SK-N-SH (cell line): Measurements from ENCODE around the gene SNAI1. TPM values are rescaled to one million over a fixed set of nuclear protein-coding genes. Genes with fewer than 3 reads are reported as not detected.
"Not testable (repeated sequence)": the region's sequence is repeated elsewhere in the genome, so short reads cannot be mapped to it uniquely, and the experiment has no call there.

Experiments used
- CTCF ChIA-PET: fragments of 300-600, 350-600 bp; formaldehyde crosslinking; extraction: SDS; loops from one replicate; lab custom pipeline; 2021; lab: Yijun Ruan, JAX
- POLR2A ChIA-PET: fragments of 350-600 bp; sonication (Branson Sonifier 250); formaldehyde crosslinking; extraction: SDS; loops from one replicate; lab custom pipeline; 2020; ENCODE audit warnings: antibody characterized with exemption, inconsistent platforms; lab: Yijun Ruan, JAX
- DNase-seq: peaks from one replicate; pipeline ENCODE4 v3.0.0; 2012
- H2AFZ ChIP-seq: fragments of 200-600 bp; sonication (generic); 2 replicates; pipeline ENCODE4 v1.8.1; 2016; ENCODE audit warnings: antibody characterized with exemption, mild to moderate bottlenecking, low read depth
- H3F3A ChIP-seq: fragments of 200-600 bp; sonication (generic); replicated peaks from 2 replicates; pipeline ENCODE3; 2016; ENCODE audit warnings: antibody characterized with exemption, mild to moderate bottlenecking; ENCODE audit not compliant: insufficient read depth
- H3K27ac ChIP-seq, 2 experiments: fragments of 200-500 bp in 1 of 2; fragments of 200-600 bp in 1 of 2; sonication (Bioruptor generic) in 1 of 2; sonication (generic), shearing (Covaris generic) in 1 of 2; 2 replicates each; pipeline versions ENCODE4 v1.5.1 to v1.6.1; 2014 to 2016; ENCODE audit warnings: low read depth in 2 of 2, inconsistent platforms in 1 of 2, low read length in 1 of 2, mild to moderate bottlenecking in 1 of 2, mixed read lengths in 1 of 2
- H3K27me3 ChIP-seq: fragments of 200-600 bp; sonication (generic), shearing (Covaris generic); 2 replicates; pipeline ENCODE4 v1.6.1; 2016; ENCODE audit warnings: mixed run types; ENCODE audit not compliant: insufficient read depth
- H3K36me3 ChIP-seq, 2 experiments: fragments of 200-500 bp in 1 of 2; fragments of 200-600 bp in 1 of 2; sonication (Bioruptor generic) in 1 of 2; sonication (generic) in 1 of 2; replicated peaks in 1 of 2; 2 replicates each; pipeline versions ENCODE3 to v1.5.1; 2014 to 2016; ENCODE audit warnings: low read length in 1 of 2, mild to moderate bottlenecking in 1 of 2; ENCODE audit not compliant: insufficient read depth in 2 of 2, control insufficient read depth in 1 of 2
- H3K4me1 ChIP-seq, 2 experiments: fragments of 200-500 bp in 1 of 2; fragments of 200-600 bp in 1 of 2; sonication (Bioruptor generic) in 1 of 2; sonication (generic), shearing (Covaris generic) in 1 of 2; 2 replicates each; pipeline versions ENCODE4 v1.5.1 to v1.6.1; 2014 to 2016; ENCODE audit warnings: low read depth in 1 of 2, low read length in 1 of 2, mixed run types in 1 of 2; ENCODE audit not compliant: insufficient read depth in 2 of 2, control insufficient read depth in 1 of 2
- H3K4me2 ChIP-seq: fragments of 200-600 bp; sonication (generic), shearing (Covaris generic); 2 replicates; pipeline ENCODE4 v1.6.1; 2017; ENCODE audit warnings: mixed run types
- H3K4me3 ChIP-seq, 2 experiments: fragments of 200-500 bp in 1 of 2; fragments of 200-600 bp in 1 of 2; sonication (Bioruptor generic) in 1 of 2; sonication (generic), shearing (Covaris generic) in 1 of 2; 2 replicates each; pipeline versions ENCODE4 v1.5.1 to v1.8.1; 2014 to 2016; ENCODE audit warnings: low read depth in 2 of 2, inconsistent platforms in 1 of 2, low read length in 1 of 2, mild to moderate bottlenecking in 1 of 2, mixed read lengths in 1 of 2, moderate library complexity in 1 of 2
- H3K79me2 ChIP-seq: fragments of 200-600 bp; sonication (generic); 2 replicates; pipeline ENCODE4 v1.8.1; 2017; ENCODE audit warnings: mild to moderate bottlenecking; ENCODE audit not compliant: insufficient read depth
- H3K9ac ChIP-seq: fragments of 200-600 bp; sonication (generic); 2 replicates; pipeline ENCODE4 v1.6.1; 2017; ENCODE audit warnings: mixed run types
- H3K9me2 ChIP-seq: fragments of 200-600 bp; sonication (generic); 2 replicates; pipeline ENCODE4 v1.6.1; 2017; ENCODE audit warnings: mixed run types
- H3K9me3 ChIP-seq: fragments of 200-600 bp; sonication (generic); 2 replicates; pipeline ENCODE4 v1.6.1; 2017; ENCODE audit warnings: mixed run types, mild to moderate bottlenecking, moderate library complexity
- H4K20me1 ChIP-seq: fragments of 200-600 bp; sonication (generic); 2 replicates; pipeline ENCODE4 v1.6.1; 2017; ENCODE audit warnings: mild to moderate bottlenecking, mixed run types; ENCODE audit not compliant: insufficient read depth
- ELF1 ChIP-seq: IDR thresholded peaks from 2 replicates; pipeline ENCODE4 v1.4.0; 2012
- MAX ChIP-seq: IDR thresholded peaks from 2 replicates; pipeline ENCODE4 v1.4.0; 2012; ENCODE audit warnings: low read depth
- WGBS: methylation state at CpG from one replicate; pipeline ENCODE4 v1.1.6; 2017; ENCODE audit warnings: low lambda C conversion rate; 5-methylcytosine and 5-hydroxymethylcytosine counted together
- polyA plus RNA-seq, 3 experiments: library from polyadenylated mRNA; depleted of rRNA; stranded (reverse); fragments of >200 nt; gene quantifications; 2 replicates each; pipeline ENCODE4 v1.2.3, GENCODE V29; 2012
- TF ChIP-seq, protein P1 (sequence below): IDR thresholded peaks from 2 replicates; pipeline ENCODE4 v1.4.0; 2012; ENCODE audit warnings: low read depth, borderline replicate concordance

The SNAI1 gene
- polyA plus RNA-seq, 1 of the 3 experiments (the other 2 are of a cell fraction): 6.2 TPM

DNA sequence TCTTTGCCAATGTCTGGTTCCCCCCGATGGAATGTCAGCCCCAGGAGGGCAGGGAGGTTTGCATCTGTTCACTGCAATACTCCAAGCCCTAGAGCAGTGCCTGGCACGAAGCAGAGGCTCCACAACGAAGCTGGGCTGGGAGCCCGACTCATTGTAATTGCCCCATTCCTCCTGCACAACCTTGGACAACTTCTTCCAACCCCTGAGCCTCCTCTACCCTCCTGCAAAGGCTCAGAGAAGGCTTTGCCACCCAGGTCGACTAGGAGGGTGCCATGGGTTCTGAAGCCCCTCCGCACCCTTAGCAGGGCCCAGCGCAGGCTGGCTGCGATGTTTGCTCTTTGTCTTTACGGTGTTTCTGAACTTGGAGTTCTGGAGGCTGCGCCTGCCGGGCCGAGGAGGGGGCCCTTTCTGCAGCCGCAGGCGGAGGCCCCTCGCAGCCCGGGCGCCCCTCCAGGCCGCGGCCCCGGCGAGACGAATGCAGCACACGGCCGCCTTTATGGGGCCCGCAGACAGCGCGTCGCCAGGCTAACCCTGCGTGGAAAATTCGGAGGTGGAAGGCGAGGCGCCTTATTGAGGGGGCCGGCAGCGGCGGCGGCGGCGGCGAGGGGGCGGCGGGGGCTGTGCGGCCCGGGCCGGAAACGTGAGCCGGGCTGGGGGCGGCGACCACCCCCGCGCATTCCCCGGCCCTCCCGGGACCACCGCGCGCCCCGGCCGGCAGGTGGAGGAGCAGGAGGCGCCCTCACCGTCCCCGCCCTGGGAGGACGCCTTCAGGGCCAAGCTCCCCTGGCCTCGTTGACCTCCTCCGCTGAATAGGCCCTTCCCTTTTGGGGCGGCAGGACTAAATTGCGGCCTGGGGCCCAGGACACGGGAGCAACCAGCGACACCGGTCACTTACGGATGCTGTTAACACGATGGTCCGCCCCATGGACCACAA, 27.0 kb downstream of the SNAI1 start:
- Histone ChIP-seq H4K20me1 (no peaks in the 10 kb centered on the region), H3F3A (no peaks in the 10 kb centered on the region), H3K27ac (no peak overlapping the region), H3K4me2 (no peak overlapping the region), H3K27me3 (no peaks in the 10 kb centered on the region), H3K9me3 (no peaks in the 10 kb centered on the region), H3K9ac (no peak overlapping the region), H3K4me1 (peaks cover 0 to 13% of the 10 kb centered on the region in 2 experiments; a peak in 1 of 4 replicates), H3K4me3 (no peak overlapping the region), H3K79me2 (no peaks in the 10 kb centered on the region), H3K9me2 (no peaks in the 10 kb centered on the region), H2AFZ (no peak overlapping the region), H3K36me3 (no peaks in the 10 kb centered on the region)
- CTCF ChIA-PET: interaction anchor here (0.9 to 1.5 kb wide), 2 partner anchors 9 to 31 kb away, joined by 3 to 5 read pairs; no protein-coding TSS in a partner anchor
- no peak for DNase-seq
- POLR2A ChIA-PET: no interaction called here
- 90% methylated on average over 36 of the region's 71 CpGs for WGBS
- TF ChIP-seq, protein P1, sequence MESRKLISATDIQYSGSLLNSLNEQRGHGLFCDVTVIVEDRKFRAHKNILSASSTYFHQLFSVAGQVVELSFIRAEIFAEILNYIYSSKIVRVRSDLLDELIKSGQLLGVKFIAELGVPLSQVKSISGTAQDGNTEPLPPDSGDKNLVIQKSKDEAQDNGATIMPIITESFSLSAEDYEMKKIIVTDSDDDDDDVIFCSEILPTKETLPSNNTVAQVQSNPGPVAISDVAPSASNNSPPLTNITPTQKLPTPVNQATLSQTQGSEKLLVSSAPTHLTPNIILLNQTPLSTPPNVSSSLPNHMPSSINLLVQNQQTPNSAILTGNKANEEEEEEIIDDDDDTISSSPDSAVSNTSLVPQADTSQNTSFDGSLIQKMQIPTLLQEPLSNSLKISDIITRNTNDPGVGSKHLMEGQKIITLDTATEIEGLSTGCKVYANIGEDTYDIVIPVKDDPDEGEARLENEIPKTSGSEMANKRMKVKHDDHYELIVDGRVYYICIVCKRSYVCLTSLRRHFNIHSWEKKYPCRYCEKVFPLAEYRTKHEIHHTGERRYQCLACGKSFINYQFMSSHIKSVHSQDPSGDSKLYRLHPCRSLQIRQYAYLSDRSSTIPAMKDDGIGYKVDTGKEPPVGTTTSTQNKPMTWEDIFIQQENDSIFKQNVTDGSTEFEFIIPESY: no peak
- TF ChIP-seq ELF1 (no peak), MAX (no peak)

- H2AFZ ChIP-seq, H3K27ac ChIP-seq, H3K36me3 ChIP-seq, H3K27me3 ChIP-seq, H3K9me3 ChIP-seq, H3K9ac ChIP-seq, H4K20me1 ChIP-seq, H3K79me2 ChIP-seq, H3K4me2 ChIP-seq, H3F3A ChIP-seq, H3K4me3 ChIP-seq, H3K9me2 ChIP-seq, DNase-seq: not testable (repeated sequence)
- CTCF ChIA-PET: interaction anchor here (1.8 to 5.9 kb wide), 4 partner anchors 24 to 60 kb away, joined by 5 to 38 read pairs (median 11); no protein-coding TSS in a partner anchor
- 96% methylated on average over 3 of the region's 3 CpGs for WGBS
- POLR2A ChIA-PET: interaction anchor here (0.9 to 1.0 kb wide), 2 partner anchors 21 to 42 kb away, joined by 3 read pairs; no protein-coding TSS in a partner anchor
- peaks cover 0 to 31% of the 10 kb centered on the region in 2 experiments; a peak in 1 of 4 replicates for H3K4me1 ChIP-seq
Measured at GRCh38 chr20:50011597-50011996, 28.8 kb downstream of the SNAI1 start.
